GM18873 (cell line): ENCODE results near the gene NPIPB2.

ENCODE experiments used
- ATAC-seq: cut with Tn5 transposase; IDR thresholded peaks from one replicate; pipeline ENCODE4 v1.9.1; 2021; ENCODE audit warnings: mild to moderate bottlenecking, moderate library complexity, moderate number of reproducible peaks; ENCODE audit not compliant: unreplicated experiment, low FRiP score

NPIPB2 gene

GRCh38 chr16:11907160-11907970 lies 34.5 kb downstream of the NPIPB2 start:
- no peak for ATAC-seq

GRCh38 chr16:11903906-11904305 lies 37.9 kb downstream of the NPIPB2 start:
- ATAC-seq: no peak

DNA sequence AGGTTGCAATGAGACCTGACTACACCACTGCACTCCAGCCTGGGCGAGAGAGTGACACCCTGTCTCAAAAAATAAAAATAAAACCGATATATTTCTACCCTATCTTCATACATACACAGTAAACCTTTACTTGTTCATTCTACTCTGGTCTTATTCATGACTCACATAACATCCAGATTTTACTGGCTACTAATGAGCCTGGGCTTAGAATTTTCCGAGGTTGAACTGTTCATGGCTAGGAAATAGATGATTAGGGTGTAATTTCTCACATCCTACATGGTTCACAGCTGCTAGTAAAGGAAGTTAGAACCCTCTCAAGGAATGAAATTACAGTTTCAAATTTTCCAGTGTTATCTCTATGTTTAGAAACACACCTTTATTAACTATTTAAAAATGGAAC lies 40.8 kb downstream of the NPIPB2 start:
- no peak for ATAC-seq

DNA sequence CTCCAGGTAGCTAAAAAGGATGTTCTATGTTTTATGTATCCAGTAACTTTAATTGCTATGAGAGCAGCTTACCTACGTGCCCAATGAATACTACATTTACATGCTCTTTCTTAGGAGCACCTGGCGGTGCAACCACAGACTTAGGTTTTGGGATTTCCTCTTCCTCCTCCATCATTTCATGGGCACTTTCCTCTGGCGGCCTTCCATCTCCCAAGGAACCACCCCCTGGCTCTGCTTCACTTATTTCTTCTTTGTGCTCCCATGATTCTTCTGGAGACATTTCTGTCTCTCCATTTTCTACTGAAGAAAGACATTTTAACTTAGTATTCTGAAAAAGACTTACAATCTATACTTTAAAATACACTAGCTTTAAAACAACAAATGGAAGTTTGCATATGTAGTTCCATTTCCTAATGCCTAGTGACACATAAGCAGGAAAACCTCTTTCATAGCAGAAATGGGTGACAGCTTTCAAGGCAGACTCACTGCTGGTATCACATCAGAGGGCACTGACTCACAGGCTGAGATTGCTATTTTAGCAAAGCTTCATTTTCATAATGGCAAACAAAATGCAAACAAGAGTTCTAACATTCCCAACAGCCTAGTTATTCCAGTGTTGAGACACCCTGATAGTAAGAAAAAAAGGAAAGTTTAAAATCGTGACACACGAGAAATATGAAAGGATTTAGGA lies 45.2 kb downstream of the NPIPB2 start:
- no peak for ATAC-seq

DNA sequence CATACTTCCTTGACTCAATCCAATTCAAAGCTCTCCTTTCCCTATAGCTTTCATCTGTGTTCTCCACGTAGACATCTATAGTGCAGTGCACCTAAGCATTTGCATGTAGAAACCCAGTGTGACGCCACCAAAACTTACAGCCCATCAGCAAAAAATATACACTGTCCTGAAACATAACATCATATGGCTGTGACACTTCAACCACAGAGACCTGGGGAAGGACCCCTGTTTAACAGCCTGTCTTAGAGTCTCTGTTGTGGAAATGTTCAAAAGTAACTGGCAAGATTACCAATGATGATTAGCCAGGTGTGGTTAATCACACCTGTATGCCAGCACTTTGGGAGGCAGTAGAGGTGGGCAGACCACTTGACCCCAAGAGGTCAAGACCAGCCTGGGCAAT lies 48.3 kb downstream of the NPIPB2 start:
- ATAC-seq: no peak

DNA sequence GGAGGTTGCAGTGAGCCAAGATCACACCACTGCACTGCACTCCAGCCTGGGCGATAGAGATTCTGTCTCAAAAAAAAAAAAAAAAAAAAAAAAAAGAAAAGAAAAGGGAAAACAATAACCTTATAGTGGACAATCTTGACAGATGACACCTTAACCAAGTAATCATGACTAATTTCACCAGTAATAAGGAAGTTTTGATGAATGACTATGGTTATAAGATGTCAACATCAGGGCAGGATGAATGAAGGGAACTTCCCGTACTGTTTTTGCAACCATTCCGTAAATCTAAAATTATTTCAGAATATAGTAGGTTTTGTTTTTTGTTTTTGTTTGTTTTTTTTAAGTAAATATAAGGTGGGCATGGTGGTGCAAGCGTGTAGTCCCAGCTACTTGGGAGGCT lies 49.1 kb downstream of the NPIPB2 start:
- ATAC-seq: no peak

DNA sequence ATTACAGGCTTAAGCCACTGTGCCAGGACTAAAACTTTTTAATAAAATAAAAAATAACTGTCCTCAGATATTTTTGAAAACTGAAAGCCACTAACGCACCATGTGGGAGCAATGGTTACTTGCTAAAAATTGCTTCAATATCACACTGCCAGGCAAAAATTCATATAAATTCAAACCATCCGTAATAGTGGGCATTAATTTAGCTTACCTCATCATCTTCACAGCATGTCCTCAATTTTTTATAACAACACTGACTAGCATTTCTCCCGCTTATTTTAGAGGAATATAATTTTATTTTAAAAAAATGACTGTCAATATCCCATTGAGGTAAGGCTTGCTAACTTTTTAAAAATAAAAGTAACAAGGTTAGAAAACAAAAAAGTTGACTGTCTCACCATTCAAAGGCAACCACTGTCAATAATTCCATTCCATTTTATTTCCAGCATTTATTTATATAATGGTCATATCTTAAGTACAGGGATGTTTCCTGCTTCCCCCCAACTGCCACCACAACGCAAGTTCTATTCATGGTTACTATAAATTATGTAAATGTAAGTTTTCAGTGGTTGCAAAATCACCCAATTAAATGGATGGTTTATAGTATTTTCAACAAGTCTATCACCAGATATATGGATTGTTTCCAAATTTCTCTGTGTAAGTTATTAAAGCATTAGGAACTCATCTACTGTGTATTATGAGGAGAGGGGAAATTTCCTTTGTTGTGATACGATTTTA lies 51.4 kb downstream of the NPIPB2 start:
- no peak for ATAC-seq

DNA sequence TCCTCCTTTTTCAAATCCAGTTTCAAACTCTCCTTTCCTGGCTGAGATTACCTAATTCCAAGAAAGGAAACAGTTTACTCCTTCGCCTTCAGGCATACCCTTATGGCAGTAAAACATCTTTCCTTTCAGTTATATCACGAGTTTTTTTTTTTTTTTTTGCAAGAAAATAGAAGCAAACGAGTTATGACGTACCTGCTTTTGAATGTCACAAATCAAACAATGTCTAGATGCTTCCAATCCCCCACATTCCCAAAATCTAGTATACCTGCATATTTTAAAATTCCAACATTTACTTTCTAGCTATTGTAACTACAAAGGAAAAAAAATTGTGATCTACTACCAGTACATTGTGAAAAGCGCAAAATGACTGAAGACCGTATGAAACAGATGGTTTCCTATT lies 55.0 kb downstream of the NPIPB2 start:
- no peak for ATAC-seq

- ATAC-seq: no peak
Observed at GRCh38 chr16:11884035-11884434, 57.8 kb downstream of the NPIPB2 start.

DNA sequence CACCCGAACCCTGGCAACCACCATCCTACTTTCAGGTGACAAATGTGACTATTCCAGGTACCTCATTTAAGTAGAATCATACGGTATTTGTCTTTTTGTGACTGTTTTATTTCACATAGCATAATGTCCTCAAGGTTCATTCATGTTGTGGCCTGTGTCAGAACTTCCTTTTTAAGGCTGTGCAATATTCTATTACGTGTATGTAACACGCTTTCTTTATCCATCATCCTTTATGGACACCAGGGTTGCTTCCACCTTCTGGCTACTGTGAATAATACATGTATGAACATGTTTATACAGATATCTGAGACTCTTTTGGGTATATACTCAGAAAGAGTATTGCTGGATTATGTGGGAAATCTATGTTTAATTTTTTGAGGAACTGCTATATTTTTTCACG lies 61.8 kb downstream of the NPIPB2 start:
- no peak for ATAC-seq

DNA sequence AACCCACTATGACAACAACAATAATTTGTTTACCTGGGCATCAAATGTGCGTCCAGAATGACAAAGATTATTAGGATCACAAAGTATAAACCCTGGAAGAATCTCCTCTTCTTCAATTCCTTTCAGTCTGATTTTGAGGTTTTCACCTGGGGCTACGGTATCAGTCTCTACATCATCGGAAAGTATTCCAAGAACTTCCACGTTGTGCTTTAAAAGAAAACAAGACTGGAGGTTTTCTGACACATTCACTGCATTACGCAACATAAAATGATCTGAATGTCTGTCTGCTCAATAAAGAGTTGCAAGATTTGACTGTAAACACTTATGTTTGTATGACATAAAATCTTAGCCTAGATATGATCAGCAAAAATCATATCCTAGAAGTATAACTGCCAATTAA lies 64.5 kb downstream of the NPIPB2 start:
- ATAC-seq: no peak
